ENCODE data around the gene COL27A1.

- TF ChIP-seq ZFP30 (CRISPR knock-in tag; IDR thresholded peaks at IDR 0.05) (no peak), BACH2 (CRISPR knock-in tag; IDR thresholded peaks at IDR 0.05; ENCODE audit: borderline replicate concordance) (no peak), ARNTL (CRISPR knock-in tag; IDR thresholded peaks at IDR 0.05; ENCODE audit: borderline replicate concordance, low read depth) (no peak), ZC3H10 (CRISPR knock-in tag; IDR thresholded peaks at IDR 0.05) (no peak), CSDC2 (CRISPR knock-in tag; IDR thresholded peaks at IDR 0.05) (no peak), ZNF70 (CRISPR knock-in tag; IDR thresholded peaks at IDR 0.05) (no peak), ESRRG (CRISPR knock-in tag; IDR thresholded peaks at IDR 0.05) (no peak), RARB (CRISPR knock-in tag; IDR thresholded peaks at IDR 0.05) (no peak), CSRNP3 (CRISPR knock-in tag; IDR thresholded peaks at IDR 0.05) (no peak), PATZ1 (CRISPR knock-in tag; IDR thresholded peaks at IDR 0.05; ENCODE audit: borderline replicate concordance) (no peak), PPARA (CRISPR knock-in tag; IDR thresholded peaks at IDR 0.05; ENCODE audit: borderline replicate concordance) (no peak)
These were observed 162.5 kb downstream of the COL27A1 start for GRCh38 chr9:114317665-114318357.
